Hepatic stellate cell (primary cell): ENCODE data around the gene CCR4.
"Not testable (repeated sequence)": the region's sequence is repeated elsewhere in the genome, so short reads cannot be mapped to it uniquely, and the experiment has no call there.

ENCODE experiments used
- DNase-seq: peaks from one replicate; pipeline ENCODE4 v3.0.0; 2011; ENCODE audit warnings: low spot score

The CCR4 gene

DNA sequence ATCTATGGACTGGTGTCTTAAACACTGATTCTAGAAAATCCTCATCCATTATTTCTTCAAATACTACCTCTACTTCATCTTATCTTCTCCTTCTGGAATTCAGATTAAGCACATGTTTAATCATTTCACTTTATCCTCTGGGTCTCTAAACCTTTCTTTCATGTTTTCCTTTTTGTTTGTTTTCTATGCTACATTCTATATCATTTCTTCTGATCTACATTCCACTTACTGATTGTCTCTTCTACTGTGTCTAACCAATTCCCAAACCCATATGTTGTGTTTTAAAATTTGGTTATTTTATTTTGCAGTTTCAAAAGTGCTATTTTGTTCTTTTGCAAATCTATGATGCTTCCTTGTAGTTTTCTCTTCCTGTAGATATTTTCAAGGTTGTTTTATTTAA lies 31.7 kb downstream of the CCR4 start:
- DNase-seq, result no peak

DNA sequence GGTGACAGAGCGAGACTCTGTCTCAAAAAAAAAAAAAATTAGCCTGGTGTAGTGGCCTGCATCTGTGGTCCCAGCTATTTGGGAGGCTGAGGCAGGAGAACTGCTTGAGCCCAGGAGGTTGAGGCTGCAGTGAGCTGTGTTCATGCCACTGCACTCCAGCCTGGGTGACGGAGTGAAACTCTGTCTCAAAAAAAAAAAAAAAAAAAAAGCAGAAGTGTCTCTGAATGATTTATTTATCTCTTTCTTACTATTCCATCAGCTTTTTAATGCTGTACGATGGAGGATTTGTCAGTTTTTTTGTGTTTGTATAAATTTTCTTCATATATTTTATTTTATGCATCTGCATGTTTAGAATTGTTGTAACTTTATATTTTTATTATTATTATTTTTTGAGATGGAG lies 33.5 kb downstream of the CCR4 start:
- DNase-seq, result not testable (repeated sequence)

DNA sequence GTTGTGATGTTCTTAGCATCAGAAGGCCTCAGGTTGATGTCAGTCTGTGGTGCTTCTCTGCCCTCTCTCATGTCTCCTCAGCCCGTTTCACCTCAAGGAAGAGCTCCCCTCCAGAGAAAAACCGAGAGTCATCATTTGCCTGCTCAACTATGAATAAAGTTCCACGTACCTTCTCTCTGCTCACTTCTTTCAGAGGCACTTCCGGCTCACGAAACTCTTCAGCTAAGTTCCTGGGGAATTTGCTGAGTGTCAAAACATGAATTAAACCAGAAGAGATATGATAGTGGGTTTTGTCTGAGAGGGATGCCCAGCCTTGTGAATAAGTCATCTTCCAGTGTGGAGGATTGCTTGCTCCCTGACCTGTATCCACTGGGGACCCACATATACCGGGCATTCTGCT lies 37.7 kb downstream of the CCR4 start:
- no peak for DNase-seq

DNA sequence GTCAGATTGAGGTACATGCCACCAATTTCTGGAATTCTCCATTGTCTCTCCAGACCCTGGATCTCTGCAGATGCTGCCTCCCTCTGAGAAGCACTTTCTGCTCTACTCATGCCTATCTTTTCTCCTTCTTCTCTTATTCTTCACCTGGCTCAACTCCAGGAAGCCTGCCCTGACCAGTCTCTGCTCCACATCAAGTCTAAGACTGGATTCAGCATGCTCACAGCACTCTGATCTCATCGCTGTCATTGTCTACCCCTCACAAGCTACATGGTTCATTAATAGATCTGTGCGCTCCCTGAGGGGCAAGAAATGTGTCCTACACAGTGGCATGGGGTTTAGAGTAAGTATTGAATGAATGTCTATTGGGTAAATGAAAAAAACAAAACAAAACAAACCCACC lies 38.7 kb downstream of the CCR4 start:
- DNase-seq, result no peak

- no peak for DNase-seq
Measured at GRCh38 chr3:32991781-32992180, 40.3 kb downstream of the CCR4 start.

- DNase-seq, result no peak
Measured at GRCh38 chr3:32992310-32992686, 40.9 kb downstream of the CCR4 start.

DNA sequence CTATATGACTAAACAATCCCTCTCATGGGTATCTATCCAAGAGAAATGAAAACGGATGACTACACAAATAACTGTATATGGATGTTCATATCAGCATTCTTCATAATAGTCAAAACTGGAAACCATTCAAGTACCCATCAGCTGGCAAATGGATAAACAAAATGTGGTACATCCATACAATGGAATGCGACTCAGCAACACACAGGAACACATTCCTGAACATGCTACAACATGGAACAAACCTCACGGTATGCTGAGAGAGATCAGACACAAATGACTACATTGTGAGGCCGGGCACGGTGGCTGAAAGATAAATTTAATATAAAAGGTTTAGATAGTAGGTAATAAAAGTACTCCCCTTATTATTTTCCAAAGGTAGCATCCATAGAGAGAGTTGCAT lies 42.6 kb downstream of the CCR4 start:
- no peak for DNase-seq

DNA sequence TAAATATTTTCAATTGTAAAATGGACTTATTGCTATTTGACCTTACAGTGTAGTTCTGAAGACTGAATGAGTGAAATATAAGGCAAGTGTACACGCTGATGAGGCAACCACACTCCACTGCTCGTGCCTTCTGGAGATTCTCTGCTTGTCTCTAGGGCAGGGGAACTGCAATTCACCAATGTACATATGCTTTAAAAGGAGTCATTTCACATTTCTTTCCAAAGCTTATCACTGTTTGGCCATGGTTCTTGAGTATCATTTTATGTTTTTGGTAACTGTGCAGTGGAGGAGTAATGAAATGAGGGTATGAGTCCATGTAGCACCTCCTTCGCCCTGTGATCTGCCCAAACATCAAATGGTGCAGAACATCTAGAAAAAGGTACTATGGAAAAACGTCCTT lies 43.7 kb downstream of the CCR4 start:
- DNase-seq, result no peak

GRCh38 chr3:32996048-32996754 lies 44.8 kb downstream of the CCR4 start:
- DNase-seq, result no peak

- DNase-seq, result no peak
Measured at GRCh38 chr3:32996755-32997091, 45.3 kb downstream of the CCR4 start.

- DNase-seq, result no peak
Measured at GRCh38 chr3:32998631-32999451, 47.4 kb downstream of the CCR4 start.

DNA sequence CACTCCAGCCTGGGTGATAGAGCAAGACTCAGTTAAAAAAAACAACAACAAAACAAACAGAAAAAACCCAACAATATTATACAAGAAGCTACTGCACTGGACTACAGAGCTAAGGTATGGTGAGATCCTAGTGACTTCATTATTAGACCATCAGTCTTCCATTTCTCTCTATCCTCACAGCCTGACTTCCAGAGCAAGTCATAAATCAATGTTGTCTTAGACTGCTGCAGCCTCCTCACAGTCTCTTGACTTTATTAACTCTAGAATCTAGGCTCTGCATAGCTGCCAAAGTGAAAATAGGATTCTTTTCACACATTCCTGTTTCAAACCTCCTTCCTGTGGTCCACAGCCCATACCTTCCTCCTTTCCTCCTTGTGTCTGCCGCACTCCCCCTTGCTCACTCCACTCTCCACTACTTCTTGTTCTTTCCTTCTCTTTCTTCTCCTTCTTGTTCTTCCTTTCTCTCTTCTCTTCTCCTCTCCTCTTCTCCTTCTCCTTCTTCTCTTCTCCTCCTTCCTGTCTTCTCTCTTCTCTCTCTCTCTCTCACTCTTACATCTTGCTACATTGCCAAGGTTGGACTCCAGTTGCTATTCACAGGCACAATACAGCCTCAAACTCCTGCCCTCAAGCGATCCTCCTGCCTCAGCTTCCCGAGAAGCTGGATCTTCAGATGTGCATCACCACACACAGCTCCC lies 49.4 kb downstream of the CCR4 start:
- DNase-seq, result no peak

DNA sequence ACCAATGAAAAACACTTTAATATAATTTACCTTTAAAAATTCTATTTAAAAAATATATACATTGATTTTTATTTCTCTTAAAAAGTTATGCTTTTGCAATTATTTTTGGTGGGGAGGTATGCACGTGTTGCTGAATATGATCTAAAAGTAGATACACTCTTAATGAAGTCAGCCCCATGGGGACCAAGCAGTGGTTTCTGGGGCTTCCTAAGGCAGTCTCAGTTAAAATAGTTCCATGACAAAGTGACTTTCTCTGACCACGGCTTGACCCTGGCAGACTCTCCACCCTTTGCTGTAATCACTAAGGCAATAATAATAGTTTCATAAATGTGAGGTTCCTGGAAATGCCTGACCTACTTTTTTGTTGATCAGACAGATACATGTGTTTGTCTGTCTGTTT lies 50.4 kb downstream of the CCR4 start:
- peak; percentile 43 for DNase-seq

- DNase-seq, result no peak
Measured at GRCh38 chr3:33003308-33003707, 51.9 kb downstream of the CCR4 start.

- no peak for DNase-seq
Measured at GRCh38 chr3:33004205-33004604, 52.8 kb downstream of the CCR4 start.

- no peak for DNase-seq
Measured at GRCh38 chr3:33004961-33005360, 53.5 kb downstream of the CCR4 start.
